ENCODE results near the gene SMPX. TPM values are rescaled to one million over a fixed set of nuclear protein-coding genes. Genes with fewer than 3 reads are reported as not detected.

SMPX gene
- total RNA-seq, 5 donors from 2014 or later (not counting 1 experiment from before 2014, with no cell fraction given): not detected

- Histone ChIP-seq H3K27ac (ENCODE audit: low read length) (no peak overlapping the region), H3K9me3 (no peaks in the 10 kb centered on the region), H3K4me3 (ENCODE audit: control insufficient read depth in 1 of 2, extremely low read depth in 1 of 2, low read length in 1 of 2) (no peak overlapping the region), H3K4me1 (ENCODE audit: control insufficient read depth in 1 of 2, extremely low read depth in 1 of 2, insufficient read depth in 2 of 2, low read length in 2 of 2) (no peaks in the 10 kb centered on the region), H3K36me3 (ENCODE audit: control insufficient read depth in 2 of 2, extremely low read depth in 1 of 2, insufficient read depth in 1 of 2, low read length in 1 of 2) (no peaks in the 10 kb centered on the region), H3K27me3 (replicated peaks in 1 of 2; ENCODE audit: control insufficient read depth in 2 of 2, extremely low read depth in 1 of 2, insufficient read depth in 2 of 2, low read length in 1 of 2) (no peaks in the 10 kb centered on the region)
- H3K9me3 Mint-ChIP-seq: peaks cover 0 to 5% (median 2%) of the 10 kb centered on the region in 3 donors
- no peak for ATAC-seq (replicated peaks in 1 of 4)
- H3K27ac Mint-ChIP-seq: no peak overlapping the region
- ChIA-PET POLR2A (no interaction called here), CTCF (no interaction called here)
- H3K4me1 Mint-ChIP-seq: no peaks in the 10 kb centered on the region
- no peak for DNase-seq
- no peaks in the 10 kb centered on the region for H3K36me3 Mint-ChIP-seq
- peaks cover 2 to 11% of the 10 kb centered on the region in 2 donors for H3K27me3 Mint-ChIP-seq
- H3K4me3 Mint-ChIP-seq: no peak overlapping the region
- WGBS (ENCODE audit: insufficient coverage): no CpG with 5 or more reads among the region's 2 CpGs
These were observed 46.1 kb downstream of the SMPX start for GRCh38 chrX:21711848-21712197.

DNA sequence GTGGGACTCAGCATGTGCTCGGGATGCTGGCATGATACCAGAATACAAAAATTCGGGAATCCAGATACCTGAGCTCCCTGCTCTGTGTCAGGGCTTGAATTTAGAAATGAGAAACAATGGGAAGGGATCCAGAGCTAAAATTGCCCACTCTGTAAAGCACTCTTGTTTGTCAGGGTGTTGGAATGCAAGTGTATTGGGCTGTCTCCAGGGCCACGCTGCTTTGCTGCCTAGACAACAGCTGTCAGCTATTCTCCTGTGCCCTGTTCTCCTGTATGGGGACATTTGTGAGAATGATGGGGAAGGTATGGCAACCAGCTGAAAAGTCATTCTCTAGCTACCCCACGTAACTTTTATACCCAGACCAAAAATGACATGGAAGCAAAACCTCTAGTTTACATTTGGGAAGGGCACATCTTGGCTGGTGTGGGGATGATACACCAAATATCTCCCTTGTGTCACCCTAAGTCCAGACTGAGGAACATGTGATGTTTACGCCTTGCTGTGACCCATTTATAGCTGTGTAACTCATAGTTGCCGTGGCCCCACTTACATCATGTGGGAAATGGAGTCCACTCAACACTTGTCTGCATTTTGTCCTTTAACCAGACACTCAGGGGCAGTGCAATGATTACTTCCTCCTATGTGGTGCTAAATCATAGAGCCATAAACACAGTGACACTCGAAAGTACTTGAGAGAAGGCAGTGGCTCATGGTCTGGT is 46.6 kb downstream of the SMPX start:
- Histone ChIP-seq H3K27me3 (replicated peaks in 1 of 2; ENCODE audit: control insufficient read depth in 2 of 2, extremely low read depth in 1 of 2, insufficient read depth in 2 of 2, low read length in 1 of 2) (no peaks in the 10 kb centered on the region), H3K4me3 (ENCODE audit: control insufficient read depth in 1 of 2, extremely low read depth in 1 of 2, low read length in 1 of 2) (no peak overlapping the region), H3K9me3 (no peaks in the 10 kb centered on the region), H3K36me3 (ENCODE audit: control insufficient read depth in 2 of 2, extremely low read depth in 1 of 2, insufficient read depth in 1 of 2, low read length in 1 of 2) (no peaks in the 10 kb centered on the region), H3K4me1 (ENCODE audit: control insufficient read depth in 1 of 2, extremely low read depth in 1 of 2, insufficient read depth in 2 of 2, low read length in 2 of 2) (no peaks in the 10 kb centered on the region), H3K27ac (ENCODE audit: low read length) (no peak overlapping the region)
- ChIA-PET CTCF (no interaction called here), POLR2A (no interaction called here)
- H3K36me3 Mint-ChIP-seq: no peaks in the 10 kb centered on the region
- no peak for ATAC-seq (replicated peaks in 1 of 4)
- no peak overlapping the region for H3K27ac Mint-ChIP-seq
- H3K27me3 Mint-ChIP-seq: peaks cover 0 to 10% of the 10 kb centered on the region in 2 donors
- no peak for DNase-seq
- 40% methylated on average over 1 of the region's 7 CpGs for WGBS (ENCODE audit: insufficient coverage)
- no peak overlapping the region for H3K4me3 Mint-ChIP-seq
- no peaks in the 10 kb centered on the region for H3K4me1 Mint-ChIP-seq
- H3K9me3 Mint-ChIP-seq: peaks cover 0 to 5% (median 4%) of the 10 kb centered on the region in 3 donors

DNA sequence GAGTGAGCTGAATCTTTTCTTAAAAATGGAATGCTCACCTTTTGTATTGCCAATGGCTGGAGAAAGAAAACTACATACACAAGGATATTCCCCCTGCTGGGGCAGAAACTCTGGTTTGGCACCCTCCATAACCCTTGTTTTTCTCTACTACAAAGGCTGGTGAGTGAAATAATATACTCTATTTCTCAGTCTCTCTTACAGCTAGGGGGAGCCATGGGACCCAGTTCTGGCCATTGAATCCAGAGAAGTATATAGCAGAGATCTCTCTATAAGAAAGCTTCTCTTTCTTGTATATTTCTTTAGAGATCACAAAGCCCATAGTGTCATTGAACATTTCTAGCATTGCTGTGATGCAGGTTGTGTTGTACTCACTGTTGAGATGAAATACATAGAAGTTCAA is 49.8 kb downstream of the SMPX start:
- ChIA-PET POLR2A (no interaction called here), CTCF (no interaction called here)
- DNase-seq (no peak), ATAC-seq (replicated peaks in 1 of 4) (no peak)
- H3K4me3 ChIP-seq (ENCODE audit: control insufficient read depth in 1 of 2, extremely low read depth in 1 of 2, low read length in 1 of 2): no peak overlapping the region
- H3K4me1 ChIP-seq (ENCODE audit: control insufficient read depth in 1 of 2, extremely low read depth in 1 of 2, insufficient read depth in 2 of 2, low read length in 2 of 2): no peaks in the 10 kb centered on the region
- no peak overlapping the region for H3K4me3 Mint-ChIP-seq
- peaks cover 0 to 7% of the 10 kb centered on the region in 2 donors for H3K27me3 Mint-ChIP-seq
- no peaks in the 10 kb centered on the region for H3K36me3 ChIP-seq (ENCODE audit: control insufficient read depth in 2 of 2, extremely low read depth in 1 of 2, insufficient read depth in 1 of 2, low read length in 1 of 2)
- H3K27ac Mint-ChIP-seq: no peak overlapping the region
- no peaks in the 10 kb centered on the region for H3K9me3 ChIP-seq
- H3K4me1 Mint-ChIP-seq: no peaks in the 10 kb centered on the region
- no peaks in the 10 kb centered on the region for H3K27me3 ChIP-seq (replicated peaks in 1 of 2; ENCODE audit: control insufficient read depth in 2 of 2, extremely low read depth in 1 of 2, insufficient read depth in 2 of 2, low read length in 1 of 2)
- H3K36me3 Mint-ChIP-seq: no peaks in the 10 kb centered on the region
- H3K27ac ChIP-seq (ENCODE audit: low read length): no peak overlapping the region
- peaks cover 0 to 4% (median 0%) of the 10 kb centered on the region in 3 donors for H3K9me3 Mint-ChIP-seq

- DNase-seq (no peak), ATAC-seq (replicated peaks in 1 of 4) (no peak)
- Histone ChIP-seq H3K36me3 (ENCODE audit: control insufficient read depth in 2 of 2, extremely low read depth in 1 of 2, insufficient read depth in 1 of 2, low read length in 1 of 2) (no peaks in the 10 kb centered on the region), H3K9me3 (no peaks in the 10 kb centered on the region), H3K4me3 (ENCODE audit: control insufficient read depth in 1 of 2, extremely low read depth in 1 of 2, low read length in 1 of 2) (no peak overlapping the region), H3K27ac (ENCODE audit: low read length) (no peak overlapping the region), H3K4me1 (ENCODE audit: control insufficient read depth in 1 of 2, extremely low read depth in 1 of 2, insufficient read depth in 2 of 2, low read length in 2 of 2) (no peaks in the 10 kb centered on the region), H3K27me3 (replicated peaks in 1 of 2; ENCODE audit: control insufficient read depth in 2 of 2, extremely low read depth in 1 of 2, insufficient read depth in 2 of 2, low read length in 1 of 2) (no peaks in the 10 kb centered on the region)
- POLR2A ChIA-PET: no interaction called here
- H3K27me3 Mint-ChIP-seq: peaks cover 0 to 4% of the 10 kb centered on the region in 2 donors
- WGBS (ENCODE audit: insufficient coverage): no CpG with 5 or more reads among the region's 4 CpGs
- H3K4me3 Mint-ChIP-seq: no peak overlapping the region
- no peak overlapping the region for H3K27ac Mint-ChIP-seq
- CTCF ChIA-PET: no interaction called here
- H3K9me3 Mint-ChIP-seq: peaks cover 0 to 4% (median 0%) of the 10 kb centered on the region in 3 donors
- no peaks in the 10 kb centered on the region for H3K4me1 Mint-ChIP-seq
- H3K36me3 Mint-ChIP-seq: no peaks in the 10 kb centered on the region
These were observed 52.7 kb downstream of the SMPX start for GRCh38 chrX:21705225-21705624.

DNA sequence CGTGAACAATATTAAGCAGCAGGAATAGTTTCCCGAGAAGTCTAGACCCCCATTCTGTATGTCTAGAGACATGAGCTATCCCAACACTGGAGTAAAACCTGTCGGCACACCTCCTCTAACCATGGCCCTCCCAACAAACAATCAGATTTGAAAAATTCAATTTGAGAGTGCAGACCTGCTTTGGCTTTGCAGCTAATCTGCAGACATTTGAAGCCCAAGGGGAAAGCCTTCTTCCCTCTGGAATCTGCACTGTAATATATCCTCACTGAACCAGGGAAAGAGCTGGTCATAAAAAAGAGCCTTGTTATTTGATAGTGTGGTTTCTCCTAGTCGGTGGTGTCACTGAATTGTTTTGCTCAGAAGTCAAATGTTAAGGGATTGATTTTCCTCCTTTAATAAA is 55.2 kb downstream of the SMPX start:
- H3K9me3 Mint-ChIP-seq: peaks cover 0 to 8% (median 0%) of the 10 kb centered on the region in 3 donors
- no peaks in the 10 kb centered on the region for H3K9me3 ChIP-seq
- no peak overlapping the region for H3K27ac Mint-ChIP-seq
- no peaks in the 10 kb centered on the region for H3K36me3 Mint-ChIP-seq
- no peaks in the 10 kb centered on the region for H3K27me3 ChIP-seq (replicated peaks in 1 of 2; ENCODE audit: control insufficient read depth in 2 of 2, extremely low read depth in 1 of 2, insufficient read depth in 2 of 2, low read length in 1 of 2)
- no peaks in the 10 kb centered on the region for H3K4me1 ChIP-seq (ENCODE audit: control insufficient read depth in 1 of 2, extremely low read depth in 1 of 2, insufficient read depth in 2 of 2, low read length in 2 of 2)
- no CpG with 5 or more reads among the region's 4 CpGs for WGBS (ENCODE audit: insufficient coverage)
- H3K4me1 Mint-ChIP-seq: no peaks in the 10 kb centered on the region
- DNase-seq (no peak), ATAC-seq (replicated peaks in 1 of 4) (no peak)
- ChIA-PET POLR2A (no interaction called here), CTCF (no interaction called here)
- H3K4me3 Mint-ChIP-seq: no peak overlapping the region
- H3K4me3 ChIP-seq (ENCODE audit: control insufficient read depth in 1 of 2, extremely low read depth in 1 of 2, low read length in 1 of 2): no peak overlapping the region
- H3K27ac ChIP-seq (ENCODE audit: low read length): no peak overlapping the region
- peaks cover 0 to 9% of the 10 kb centered on the region in 2 donors for H3K27me3 Mint-ChIP-seq
- H3K36me3 ChIP-seq (ENCODE audit: control insufficient read depth in 2 of 2, extremely low read depth in 1 of 2, insufficient read depth in 1 of 2, low read length in 1 of 2): no peaks in the 10 kb centered on the region

GRCh38 chrX:21700967-21701366 is 56.9 kb downstream of the SMPX start:
- Histone ChIP-seq H3K27ac (ENCODE audit: low read length) (no peak overlapping the region), H3K9me3 (no peaks in the 10 kb centered on the region), H3K36me3 (ENCODE audit: control insufficient read depth in 2 of 2, extremely low read depth in 1 of 2, insufficient read depth in 1 of 2, low read length in 1 of 2) (no peaks in the 10 kb centered on the region), H3K4me1 (ENCODE audit: control insufficient read depth in 1 of 2, extremely low read depth in 1 of 2, insufficient read depth in 2 of 2, low read length in 2 of 2) (no peaks in the 10 kb centered on the region), H3K27me3 (replicated peaks in 1 of 2; ENCODE audit: control insufficient read depth in 2 of 2, extremely low read depth in 1 of 2, insufficient read depth in 2 of 2, low read length in 1 of 2) (no peaks in the 10 kb centered on the region), H3K4me3 (ENCODE audit: control insufficient read depth in 1 of 2, extremely low read depth in 1 of 2, low read length in 1 of 2) (no peak overlapping the region)
- Mint-ChIP-seq H3K4me1 (no peaks in the 10 kb centered on the region), H3K4me3 (no peak overlapping the region), H3K27me3 (peaks cover 0 to 8% of the 10 kb centered on the region in 2 donors), H3K27ac (no peak overlapping the region), H3K36me3 (no peaks in the 10 kb centered on the region), H3K9me3 (peaks cover 0 to 4% (median 0%) of the 10 kb centered on the region in 3 donors)
- DNase-seq (no peak), ATAC-seq (replicated peaks in 1 of 4) (no peak)
- POLR2A ChIA-PET: no interaction called here
- 67% methylated on average over 1 of the region's 3 CpGs for WGBS (ENCODE audit: insufficient coverage)
- CTCF ChIA-PET: no interaction called here

GRCh38 chrX:21700275-21700674 is 57.6 kb downstream of the SMPX start:
- Mint-ChIP-seq H3K4me3 (no peak overlapping the region), H3K9me3 (peaks cover 0 to 4% (median 0%) of the 10 kb centered on the region in 3 donors), H3K27ac (no peak overlapping the region), H3K27me3 (peaks cover 0 to 8% of the 10 kb centered on the region in 2 donors), H3K36me3 (no peaks in the 10 kb centered on the region), H3K4me1 (no peaks in the 10 kb centered on the region)
- H3K27me3 ChIP-seq (replicated peaks in 1 of 2; ENCODE audit: control insufficient read depth in 2 of 2, extremely low read depth in 1 of 2, insufficient read depth in 2 of 2, low read length in 1 of 2): no peaks in the 10 kb centered on the region
- CTCF ChIA-PET: no interaction called here
- no peaks in the 10 kb centered on the region for H3K4me1 ChIP-seq (ENCODE audit: control insufficient read depth in 1 of 2, extremely low read depth in 1 of 2, insufficient read depth in 2 of 2, low read length in 2 of 2)
- no peaks in the 10 kb centered on the region for H3K9me3 ChIP-seq
- H3K27ac ChIP-seq (ENCODE audit: low read length): no peak overlapping the region
- H3K36me3 ChIP-seq (ENCODE audit: control insufficient read depth in 2 of 2, extremely low read depth in 1 of 2, insufficient read depth in 1 of 2, low read length in 1 of 2): no peaks in the 10 kb centered on the region
- WGBS (ENCODE audit: insufficient coverage): 57% methylated on average over 1 of the region's 5 CpGs
- no peak for DNase-seq
- no peak overlapping the region for H3K4me3 ChIP-seq (ENCODE audit: control insufficient read depth in 1 of 2, extremely low read depth in 1 of 2, low read length in 1 of 2)
- POLR2A ChIA-PET: no interaction called here
- ATAC-seq (replicated peaks in 1 of 4): no peak
